ENCODE measurements around the gene C2CD3.

The C2CD3 gene

DNA sequence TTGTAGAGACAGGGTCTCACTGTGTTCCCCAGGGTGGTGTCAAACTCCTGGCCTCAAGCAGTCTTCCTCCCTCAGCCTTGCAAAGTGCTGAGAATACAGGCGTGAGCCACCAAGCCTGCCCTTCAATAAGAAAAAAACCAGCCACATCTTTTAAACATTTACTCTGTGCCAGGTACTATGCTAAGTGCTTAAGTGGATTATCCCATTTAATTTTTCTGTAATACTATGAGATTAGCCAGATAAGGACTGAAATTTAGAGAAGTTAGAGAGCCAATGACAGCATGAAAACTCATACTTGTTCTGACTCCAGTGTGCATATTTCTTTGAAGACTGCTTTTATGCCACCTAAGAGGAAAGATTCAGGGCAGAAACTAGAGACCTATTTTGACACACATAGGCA lies 35.9 kb upstream of the C2CD3 start:
- Histone ChIP-seq H3K79me2 (ENCODE audit: low read length) (no peaks in the 10 kb centered on the region), H3K27me3 (ENCODE audit: low read depth, low read length) (no peaks in the 10 kb centered on the region), H3K4me3 (ENCODE audit: low read length) (no peak overlapping the region), H3K9me3 (ENCODE audit: insufficient read depth, low read length) (no peaks in the 10 kb centered on the region), H3K4me2 (ENCODE audit: low read length) (no peak overlapping the region), H3K36me3 (replicated peaks; ENCODE audit: low read depth, low read length) (peaks cover 35% of the 10 kb centered on the region), H3K27ac (ENCODE audit: low read length) (no peak overlapping the region), H3K9ac (ENCODE audit: low read length) (no peak overlapping the region), H3K4me1 (ENCODE audit: low read length) (no peaks in the 10 kb centered on the region), H4K20me1 (ENCODE audit: insufficient read depth, low read length) (no peaks in the 10 kb centered on the region), H2AFZ (ENCODE audit: low read depth, low read length) (no peak overlapping the region)
- TF ChIP-seq EZH2phosphoT487 (IDR thresholded peaks at IDR 0.05; ENCODE audit: low read depth) = no peak
- TF ChIP-seq, protein P1, sequence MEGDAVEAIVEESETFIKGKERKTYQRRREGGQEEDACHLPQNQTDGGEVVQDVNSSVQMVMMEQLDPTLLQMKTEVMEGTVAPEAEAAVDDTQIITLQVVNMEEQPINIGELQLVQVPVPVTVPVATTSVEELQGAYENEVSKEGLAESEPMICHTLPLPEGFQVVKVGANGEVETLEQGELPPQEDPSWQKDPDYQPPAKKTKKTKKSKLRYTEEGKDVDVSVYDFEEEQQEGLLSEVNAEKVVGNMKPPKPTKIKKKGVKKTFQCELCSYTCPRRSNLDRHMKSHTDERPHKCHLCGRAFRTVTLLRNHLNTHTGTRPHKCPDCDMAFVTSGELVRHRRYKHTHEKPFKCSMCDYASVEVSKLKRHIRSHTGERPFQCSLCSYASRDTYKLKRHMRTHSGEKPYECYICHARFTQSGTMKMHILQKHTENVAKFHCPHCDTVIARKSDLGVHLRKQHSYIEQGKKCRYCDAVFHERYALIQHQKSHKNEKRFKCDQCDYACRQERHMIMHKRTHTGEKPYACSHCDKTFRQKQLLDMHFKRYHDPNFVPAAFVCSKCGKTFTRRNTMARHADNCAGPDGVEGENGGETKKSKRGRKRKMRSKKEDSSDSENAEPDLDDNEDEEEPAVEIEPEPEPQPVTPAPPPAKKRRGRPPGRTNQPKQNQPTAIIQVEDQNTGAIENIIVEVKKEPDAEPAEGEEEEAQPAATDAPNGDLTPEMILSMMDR (IDR thresholded peaks at IDR 0.05; ENCODE audit: low read depth, low read length) = no peak

DNA sequence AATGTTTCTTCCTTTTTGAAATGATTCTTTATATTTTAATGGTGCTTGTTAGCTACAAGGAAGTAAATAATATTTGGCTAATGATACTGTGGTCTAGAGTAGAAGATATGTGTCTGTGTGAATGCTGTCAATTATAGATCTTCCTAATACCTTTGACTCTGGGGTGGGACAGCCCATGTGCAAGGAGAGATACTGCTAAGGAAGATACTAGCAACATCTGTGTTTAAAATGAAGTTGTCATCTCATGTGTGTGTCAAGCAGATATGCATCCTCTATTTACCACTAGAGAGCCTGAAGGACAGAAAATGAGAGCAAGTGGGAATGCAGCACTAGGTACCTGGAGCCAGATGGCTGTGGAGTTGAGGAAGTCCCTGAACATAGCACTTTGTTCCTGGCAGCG lies 34.4 kb upstream of the C2CD3 start:
- H3K27ac ChIP-seq (ENCODE audit: low read length) = no peak overlapping the region
- no peaks in the 10 kb centered on the region for H3K79me2 ChIP-seq (ENCODE audit: low read length)
- H2AFZ ChIP-seq (ENCODE audit: low read depth, low read length) = no peak overlapping the region
- no peaks in the 10 kb centered on the region for H3K27me3 ChIP-seq (ENCODE audit: low read depth, low read length)
- H4K20me1 ChIP-seq (ENCODE audit: insufficient read depth, low read length) = no peaks in the 10 kb centered on the region
- no peak overlapping the region for H3K4me3 ChIP-seq (ENCODE audit: low read length)
- H3K9ac ChIP-seq (ENCODE audit: low read length) = no peak overlapping the region
- no peaks in the 10 kb centered on the region for H3K9me3 ChIP-seq (ENCODE audit: insufficient read depth, low read length)
- no peaks in the 10 kb centered on the region for H3K4me1 ChIP-seq (ENCODE audit: low read length)
- H3K4me2 ChIP-seq (ENCODE audit: low read length) = no peak overlapping the region
- peaks cover 28% of the 10 kb centered on the region for H3K36me3 ChIP-seq (replicated peaks; ENCODE audit: low read depth, low read length)
- TF ChIP-seq, protein P1 (IDR thresholded peaks at IDR 0.05; ENCODE audit: low read depth, low read length) = no peak
- TF ChIP-seq EZH2phosphoT487 (IDR thresholded peaks at IDR 0.05; ENCODE audit: low read depth) = no peak

DNA sequence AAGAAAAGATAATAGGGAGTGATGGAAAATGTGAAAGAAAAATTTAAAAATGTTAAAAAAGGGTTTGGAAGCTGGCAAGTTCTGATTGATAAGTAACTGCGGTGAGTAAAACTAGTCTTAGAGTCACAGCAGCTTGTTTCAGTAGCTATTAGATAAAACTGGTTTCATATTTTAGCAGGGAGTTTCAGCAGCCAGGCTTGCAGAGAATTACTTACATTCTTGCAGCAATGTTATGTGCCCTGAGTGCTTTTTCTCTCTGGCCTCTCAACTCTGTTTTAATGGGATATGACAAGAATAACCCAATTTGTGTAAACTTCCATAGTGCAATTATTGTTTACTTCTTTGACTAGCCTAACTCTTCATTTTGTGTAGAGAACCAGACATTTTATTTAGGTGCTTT lies 33.9 kb upstream of the C2CD3 start:
- no peak for TF ChIP-seq EZH2phosphoT487 (IDR thresholded peaks at IDR 0.05; ENCODE audit: low read depth)
- TF ChIP-seq, protein P1 (IDR thresholded peaks at IDR 0.05; ENCODE audit: low read depth, low read length) = no peak
- Histone ChIP-seq H3K9ac (ENCODE audit: low read length) (no peak overlapping the region), H3K4me1 (ENCODE audit: low read length) (no peaks in the 10 kb centered on the region), H3K79me2 (ENCODE audit: low read length) (no peaks in the 10 kb centered on the region), H3K36me3 (replicated peaks; ENCODE audit: low read depth, low read length) (peaks cover 23% of the 10 kb centered on the region), H3K4me2 (ENCODE audit: low read length) (no peak overlapping the region), H2AFZ (ENCODE audit: low read depth, low read length) (no peak overlapping the region), H3K4me3 (ENCODE audit: low read length) (no peak overlapping the region), H3K27me3 (ENCODE audit: low read depth, low read length) (no peaks in the 10 kb centered on the region), H3K9me3 (ENCODE audit: insufficient read depth, low read length) (no peaks in the 10 kb centered on the region), H3K27ac (ENCODE audit: low read length) (no peak overlapping the region), H4K20me1 (ENCODE audit: insufficient read depth, low read length) (no peaks in the 10 kb centered on the region)

DNA sequence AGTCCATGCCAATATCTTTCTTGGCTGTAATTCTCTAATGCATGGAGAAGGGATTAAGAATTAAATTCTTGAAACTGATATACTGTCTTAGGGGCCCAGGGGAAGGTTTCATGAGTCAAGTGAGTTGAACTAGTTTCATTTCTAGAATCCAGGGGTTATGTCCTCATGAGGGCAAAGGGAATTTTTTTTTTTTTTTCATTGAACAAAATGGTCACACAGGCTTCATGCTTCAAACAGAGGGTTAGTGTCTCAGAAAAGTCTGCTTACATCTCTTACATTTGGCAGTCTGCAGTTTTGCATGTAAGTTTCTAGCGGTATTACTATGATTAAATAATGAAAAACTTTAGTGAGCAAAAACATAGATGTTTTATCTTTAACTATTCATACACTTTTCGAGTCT lies 33.2 kb upstream of the C2CD3 start:
- Histone ChIP-seq H3K36me3 (replicated peaks; ENCODE audit: low read depth, low read length) (peaks cover 24% of the 10 kb centered on the region), H3K9me3 (ENCODE audit: insufficient read depth, low read length) (no peaks in the 10 kb centered on the region), H3K4me2 (ENCODE audit: low read length) (no peak overlapping the region), H3K27me3 (ENCODE audit: low read depth, low read length) (no peaks in the 10 kb centered on the region), H3K9ac (ENCODE audit: low read length) (no peak overlapping the region), H3K4me3 (ENCODE audit: low read length) (no peak overlapping the region), H3K79me2 (ENCODE audit: low read length) (no peaks in the 10 kb centered on the region), H3K4me1 (ENCODE audit: low read length) (no peaks in the 10 kb centered on the region), H4K20me1 (ENCODE audit: insufficient read depth, low read length) (no peaks in the 10 kb centered on the region), H3K27ac (ENCODE audit: low read length) (no peak overlapping the region), H2AFZ (ENCODE audit: low read depth, low read length) (no peak overlapping the region)
- no peak for TF ChIP-seq EZH2phosphoT487 (IDR thresholded peaks at IDR 0.05; ENCODE audit: low read depth)
- TF ChIP-seq, protein P1 (IDR thresholded peaks at IDR 0.05; ENCODE audit: low read depth, low read length) = no peak
